ENCODE measurements around the gene LY9. TPM values are rescaled to one million over a fixed set of nuclear protein-coding genes. Genes with fewer than 3 reads are reported as not detected.

LY9 gene, protein sequence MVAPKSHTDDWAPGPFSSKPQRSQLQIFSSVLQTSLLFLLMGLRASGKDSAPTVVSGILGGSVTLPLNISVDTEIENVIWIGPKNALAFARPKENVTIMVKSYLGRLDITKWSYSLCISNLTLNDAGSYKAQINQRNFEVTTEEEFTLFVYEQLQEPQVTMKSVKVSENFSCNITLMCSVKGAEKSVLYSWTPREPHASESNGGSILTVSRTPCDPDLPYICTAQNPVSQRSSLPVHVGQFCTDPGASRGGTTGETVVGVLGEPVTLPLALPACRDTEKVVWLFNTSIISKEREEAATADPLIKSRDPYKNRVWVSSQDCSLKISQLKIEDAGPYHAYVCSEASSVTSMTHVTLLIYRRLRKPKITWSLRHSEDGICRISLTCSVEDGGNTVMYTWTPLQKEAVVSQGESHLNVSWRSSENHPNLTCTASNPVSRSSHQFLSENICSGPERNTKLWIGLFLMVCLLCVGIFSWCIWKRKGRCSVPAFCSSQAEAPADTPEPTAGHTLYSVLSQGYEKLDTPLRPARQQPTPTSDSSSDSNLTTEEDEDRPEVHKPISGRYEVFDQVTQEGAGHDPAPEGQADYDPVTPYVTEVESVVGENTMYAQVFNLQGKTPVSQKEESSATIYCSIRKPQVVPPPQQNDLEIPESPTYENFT
- not detected in 2 replicates for polyA plus RNA-seq

GRCh38 chr1:160795951-160796383, at the start of gene LY9:
LY9 (plus strand) TSS chr1:160796174; CDS start chr1:160796188, 14 bp downstream.

GRCh38 chr1:160862203-160863060, 66.5 kb downstream of the LY9 start, which contains the start of gene CD244:
CD244 (minus strand) TSS chr1:160862887; CDS start chr1:160862677, 210 bp downstream.

Other genes starting within 250 kb of the LY9 start
- gene CD84, start 216.7 kb upstream of the LY9 start, polyA plus RNA-seq, result not detected in 2 replicates
- not detected in 2 replicates for gene SLAMF1, start 149.1 kb upstream of the LY9 start, polyA plus RNA-seq
- gene CD48, start 84.4 kb upstream of the LY9 start, polyA plus RNA-seq, result not detected in 2 replicates
- not detected in 2 replicates for gene SLAMF7, start 56.9 kb upstream of the LY9 start, polyA plus RNA-seq
- 0.47 TPM in 1 of 2 replicates, not detected in the other for gene CD244, start 66.7 kb downstream of the LY9 start, polyA plus RNA-seq
- not detected in 2 replicates for gene ITLN1, start 89.0 kb downstream of the LY9 start, polyA plus RNA-seq
- gene ITLN2, start 158.6 kb downstream of the LY9 start, polyA plus RNA-seq, result not detected in 2 replicates
- gene F11R, start 225.0 kb downstream of the LY9 start, polyA plus RNA-seq, result 0.10 TPM in 1 of 2 replicates, not detected in the other
- gene TSTD1, start 242.8 kb downstream of the LY9 start, polyA plus RNA-seq, result 35.1 and 74.9 TPM in 2 replicates
- gene USF1, start 249.8 kb downstream of the LY9 start, polyA plus RNA-seq, result 0.36 and 1.1 TPM in 2 replicates

All from Purkinje cell (primary cell).